HEK293T (cell line): Measurements from ENCODE around the gene C9.

Experiments used
- CTCF ChIA-PET: fragments of 350-600 bp; formaldehyde crosslinking; extraction: SDS; loops from one replicate; lab custom pipeline; 2021; ENCODE audit warnings: antibody characterized with exemption, inconsistent platforms; lab: Yijun Ruan, JAX
- POLR2A ChIA-PET: fragments of 350-600 bp; formaldehyde crosslinking; extraction: SDS; loops from one replicate; lab custom pipeline; 2020; ENCODE audit warnings: antibody characterized with exemption, inconsistent platforms; lab: Yijun Ruan, JAX
- DNase-seq: peaks from one replicate; pipeline ENCODE4 v3.0.0; 2012; ENCODE audit warnings: mixed read lengths; ENCODE audit errors: extremely low spot score
- ARNT ChIP-seq: fragments of 450-650 bp; IDR thresholded peaks from 2 replicates; pipeline ENCODE4 v1.6.1; 2017; ENCODE audit warnings: mild to moderate bottlenecking
- BHLHE40 ChIP-seq: fragments of 450-650 bp; IDR thresholded peaks from 2 replicates; pipeline ENCODE4 v1.6.1; 2016; ENCODE audit warnings: mild to moderate bottlenecking, moderate library complexity, borderline replicate concordance
- CTBP1 ChIP-seq: fragments of 450-650 bp; IDR thresholded peaks from 2 replicates; pipeline ENCODE4 v1.6.1; 2016; ENCODE audit warnings: borderline replicate concordance
- ELF4 ChIP-seq: fragments of 450-650 bp; IDR thresholded peaks from 2 replicates; pipeline ENCODE4 v1.6.1; 2017; ENCODE audit warnings: antibody characterized with exemption
- FOXA1 ChIP-seq: fragments of 450-650 bp; IDR thresholded peaks from 2 replicates; pipeline ENCODE4 v1.6.1; 2016; ENCODE audit warnings: mild to moderate bottlenecking
- FOXK2 ChIP-seq: fragments of 450-650 bp; IDR thresholded peaks from 2 replicates; pipeline ENCODE4 v1.6.1; 2016; ENCODE audit warnings: mild to moderate bottlenecking
- FOXM1 ChIP-seq: fragments of 450-650 bp; IDR thresholded peaks from 2 replicates; pipeline ENCODE4 v1.6.1; 2017; ENCODE audit warnings: mild to moderate bottlenecking, borderline replicate concordance
- HDGF ChIP-seq: fragments of 450-650 bp; IDR thresholded peaks from 2 replicates; pipeline ENCODE4 v1.6.1; 2017; ENCODE audit warnings: antibody characterized with exemption, borderline replicate concordance
- L3MBTL2 ChIP-seq: fragments of 450-650 bp; conservative IDR thresholded peaks from 2 replicates; pipeline ENCODE4 v1.6.1; 2016; ENCODE audit warnings: mild to moderate bottlenecking
- NFRKB ChIP-seq: fragments of 450-650 bp; IDR thresholded peaks from 2 replicates; pipeline ENCODE4 v1.6.1; 2016; ENCODE audit warnings: mild to moderate bottlenecking, moderate library complexity
- PKNOX1 ChIP-seq: fragments of 450-650 bp; IDR thresholded peaks from 2 replicates; pipeline ENCODE4 v1.6.1; 2016
- SP1 ChIP-seq: fragments of 450-650 bp; IDR thresholded peaks from 2 replicates; pipeline ENCODE4 v1.6.1; 2017
- SUZ12 ChIP-seq: fragments of 450-650 bp; IDR thresholded peaks from 2 replicates; pipeline ENCODE4 v1.6.1; 2016; ENCODE audit warnings: mild to moderate bottlenecking
- TARDBP ChIP-seq: fragments of 450-650 bp; IDR thresholded peaks from 2 replicates; pipeline ENCODE4 v1.6.1; 2016
- ZNF384 ChIP-seq: fragments of 450-650 bp; IDR thresholded peaks from 2 replicates; pipeline ENCODE4 v1.6.1; 2016

Gene C9

GRCh38 chr5:39270225-39270848 lies 94.0 kb downstream of the C9 start:
- no peak for TF ChIP-seq HDGF
- no peak for TF ChIP-seq FOXM1
- DNase-seq, result no peak
- ChIA-PET POLR2A (no interaction called here), CTCF (no interaction called here)

- no peak for TF ChIP-seq ZNF384
- no peak for TF ChIP-seq BHLHE40
- no peak for TF ChIP-seq FOXA1
- TF ChIP-seq SUZ12, result no peak
- no peak for TF ChIP-seq SP1
- no peak for TF ChIP-seq ARNT
- TF ChIP-seq FOXM1, result no peak
- no peak for TF ChIP-seq ELF4
- no peak for TF ChIP-seq TARDBP
- no peak for TF ChIP-seq PKNOX1
- TF ChIP-seq CTBP1, result no peak
- TF ChIP-seq L3MBTL2, result no peak
- TF ChIP-seq NFRKB, result no peak
- no peak for DNase-seq
- CTCF ChIA-PET, result no interaction called here
- POLR2A ChIA-PET, result no interaction called here
These were observed 97.1 kb downstream of the C9 start for GRCh38 chr5:39267186-39267585.

- TF ChIP-seq BHLHE40 (no peak), HDGF (no peak), FOXM1 (no peak), ZNF384 (no peak), SP1 (no peak)
- POLR2A ChIA-PET, result no interaction called here
- no peak for DNase-seq
- CTCF ChIA-PET, result no interaction called here
These were observed 97.9 kb downstream of the C9 start for GRCh38 chr5:39266442-39266841.

GRCh38 chr5:39264528-39264927 lies 99.8 kb downstream of the C9 start:
- POLR2A ChIA-PET, result no interaction called here
- CTCF ChIA-PET, result no interaction called here
- no peak for DNase-seq
- no peak for TF ChIP-seq TARDBP
- TF ChIP-seq CTBP1, result no peak
- no peak for TF ChIP-seq FOXK2
- no peak for TF ChIP-seq HDGF
- no peak for TF ChIP-seq ZNF384
- TF ChIP-seq SUZ12, result no peak
- no peak for TF ChIP-seq NFRKB
- no peak for TF ChIP-seq FOXA1

GRCh38 chr5:39262981-39263380 lies 101.3 kb downstream of the C9 start:
- ChIA-PET POLR2A (no interaction called here), CTCF (interaction anchor here (0.6 kb wide), 1 partner anchor 34 kb away, joined by 3 read pairs; no protein-coding TSS in a partner anchor)

GRCh38 chr5:39260095-39260494 lies 104.2 kb downstream of the C9 start:
- TF ChIP-seq BHLHE40 (no peak), CTBP1 (no peak), NFRKB (no peak), ELF4 (no peak), ZNF384 (no peak), L3MBTL2 (no peak), FOXM1 (no peak), SP1 (no peak), FOXK2 (no peak), HDGF (no peak), SUZ12 (no peak), ARNT (no peak)
- no peak for DNase-seq
- POLR2A ChIA-PET, result no interaction called here
- CTCF ChIA-PET, result no interaction called here

More at GRCh38 chr5:39262981-39263380, 101.3 kb downstream of the C9 start:
- TF ChIP-seq ELF4 (no peak), FOXM1 (no peak), HDGF (no peak), FOXK2 (no peak), L3MBTL2 (no peak), ARNT (no peak), SP1 (no peak), CTBP1 (no peak), ZNF384 (no peak), BHLHE40 (no peak), NFRKB (no peak), SUZ12 (no peak), TARDBP (no peak), FOXA1 (no peak)
- DNase-seq, result no peak

GRCh38 chr5:39257554-39257953 lies 106.7 kb downstream of the C9 start:
- DNase-seq, result no peak
- POLR2A ChIA-PET, result no interaction called here
- TF ChIP-seq FOXM1 (no peak), ARNT (no peak), ELF4 (no peak), FOXA1 (no peak)
- CTCF ChIA-PET, result interaction anchor here (1.5 kb wide), 1 partner anchor 40 kb away, joined by 4 read pairs; no protein-coding TSS in a partner anchor

GRCh38 chr5:39256477-39257235 lies 107.6 kb downstream of the C9 start:
- ChIA-PET CTCF (no interaction called here), POLR2A (no interaction called here)
- TF ChIP-seq SUZ12 (no peak), ELF4 (no peak), SP1 (no peak), NFRKB (no peak), ARNT (no peak)
- DNase-seq, result no peak
